ENCODE measurements around the gene UBE2E1. TPM values are rescaled to one million over a fixed set of nuclear protein-coding genes. Genes with fewer than 3 reads are reported as not detected.

Gene UBE2E1
- total and polyA plus RNA-seq, 2 of the 4 experiments (the other 2 are of a cell fraction), result 54.1 to 91.6 TPM

DNA sequence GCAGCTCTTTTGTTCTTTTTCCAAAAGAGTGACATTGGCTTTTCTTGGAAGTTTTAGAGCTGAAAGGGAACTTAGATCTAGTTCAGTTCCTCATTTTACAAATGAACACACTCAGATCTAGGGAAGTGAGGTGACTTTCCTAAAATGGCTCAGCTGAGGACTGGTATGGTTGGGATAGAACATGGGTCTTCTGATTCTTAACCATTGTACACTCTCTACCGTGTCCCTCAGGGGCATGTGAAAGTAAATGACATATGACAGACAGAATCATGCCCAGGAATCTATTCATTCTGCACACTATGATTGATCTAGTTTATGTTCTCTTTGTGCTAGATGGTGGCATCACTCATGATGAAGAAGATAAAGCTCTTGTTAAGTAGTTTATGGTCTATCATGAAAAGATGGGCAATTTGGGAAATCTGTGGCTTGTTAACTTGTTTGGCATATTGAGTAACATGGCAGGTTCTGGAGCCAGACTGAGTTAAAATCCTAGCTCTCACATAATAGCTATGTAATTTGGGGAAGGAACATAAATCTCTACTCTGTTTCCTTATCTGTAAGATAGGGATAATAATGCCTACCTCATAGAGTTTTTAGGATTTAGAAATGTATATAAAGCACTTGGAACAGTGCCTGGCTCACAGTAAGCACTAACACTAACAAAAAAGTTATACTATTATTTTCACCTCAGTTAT is 30.9 kb downstream of the UBE2E1 start:
- dilution Hi-C loops (cut with HindIII; ENCODE audit: low sequenced_read_pairs, unreplicated experiment), result no loop called here
- ChIA-PET POLR2A (ENCODE audit: unreplicated experiment) (no interaction called here), CTCF (interaction anchor here (0.5 kb wide), 1 partner anchor 133 kb away, joined by 11 read pairs; no protein-coding TSS in a partner anchor)
- in situ Hi-C loops (cut with MboI; ENCODE audit: low sequenced_read_pairs), result no loop called here
- no peak for ATAC-seq (ENCODE audit: low read depth)
- peaks cover 28 to 52% of the 10 kb centered on the region in 2 experiments for H3K79me1 ChIP-seq (ENCODE audit: low read depth in 1 of 2, low read length in 2 of 2)
- no peak overlapping the region for H2BK15ac ChIP-seq (ENCODE audit: low read depth, low read length)
- H3K9ac ChIP-seq (ENCODE audit: low read depth, low read length), result no peak overlapping the region
- TF ChIP-seq NFE2L2 (IDR thresholded peaks at IDR 0.05; ENCODE audit: low read depth, low read length) (no peak), MAFK (IDR thresholded peaks at IDR 0.05; ENCODE audit: low read depth, low read length) (no peak), MXI1 (IDR thresholded peaks at IDR 0.05; ENCODE audit: borderline replicate concordance, low read depth, low read length) (no peak), RCOR1 (IDR thresholded peaks at IDR 0.05; ENCODE audit: insufficient replicate concordance, low read length) (no peak), BHLHE40 (IDR thresholded peaks at IDR 0.05; ENCODE audit: low read depth, low read length) (no peak), RFX5 (IDR thresholded peaks at IDR 0.05; ENCODE audit: low read depth, low read length) (no peak), CEBPB (IDR thresholded peaks at IDR 0.05; ENCODE audit: low read depth, low read length) (no peak), MAZ (IDR thresholded peaks at IDR 0.05; ENCODE audit: borderline replicate concordance, low read depth, low read length) (no peak), POLR2A (IDR thresholded peaks at IDR 0.05; ENCODE audit: low read depth, low read length) (no peak)
- TF ChIP-seq, protein P1, sequence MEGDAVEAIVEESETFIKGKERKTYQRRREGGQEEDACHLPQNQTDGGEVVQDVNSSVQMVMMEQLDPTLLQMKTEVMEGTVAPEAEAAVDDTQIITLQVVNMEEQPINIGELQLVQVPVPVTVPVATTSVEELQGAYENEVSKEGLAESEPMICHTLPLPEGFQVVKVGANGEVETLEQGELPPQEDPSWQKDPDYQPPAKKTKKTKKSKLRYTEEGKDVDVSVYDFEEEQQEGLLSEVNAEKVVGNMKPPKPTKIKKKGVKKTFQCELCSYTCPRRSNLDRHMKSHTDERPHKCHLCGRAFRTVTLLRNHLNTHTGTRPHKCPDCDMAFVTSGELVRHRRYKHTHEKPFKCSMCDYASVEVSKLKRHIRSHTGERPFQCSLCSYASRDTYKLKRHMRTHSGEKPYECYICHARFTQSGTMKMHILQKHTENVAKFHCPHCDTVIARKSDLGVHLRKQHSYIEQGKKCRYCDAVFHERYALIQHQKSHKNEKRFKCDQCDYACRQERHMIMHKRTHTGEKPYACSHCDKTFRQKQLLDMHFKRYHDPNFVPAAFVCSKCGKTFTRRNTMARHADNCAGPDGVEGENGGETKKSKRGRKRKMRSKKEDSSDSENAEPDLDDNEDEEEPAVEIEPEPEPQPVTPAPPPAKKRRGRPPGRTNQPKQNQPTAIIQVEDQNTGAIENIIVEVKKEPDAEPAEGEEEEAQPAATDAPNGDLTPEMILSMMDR (conservative IDR thresholded peaks at IDR 0.05; ENCODE audit: low read depth, low read length), result no peak
- TF ChIP-seq, protein P2, sequence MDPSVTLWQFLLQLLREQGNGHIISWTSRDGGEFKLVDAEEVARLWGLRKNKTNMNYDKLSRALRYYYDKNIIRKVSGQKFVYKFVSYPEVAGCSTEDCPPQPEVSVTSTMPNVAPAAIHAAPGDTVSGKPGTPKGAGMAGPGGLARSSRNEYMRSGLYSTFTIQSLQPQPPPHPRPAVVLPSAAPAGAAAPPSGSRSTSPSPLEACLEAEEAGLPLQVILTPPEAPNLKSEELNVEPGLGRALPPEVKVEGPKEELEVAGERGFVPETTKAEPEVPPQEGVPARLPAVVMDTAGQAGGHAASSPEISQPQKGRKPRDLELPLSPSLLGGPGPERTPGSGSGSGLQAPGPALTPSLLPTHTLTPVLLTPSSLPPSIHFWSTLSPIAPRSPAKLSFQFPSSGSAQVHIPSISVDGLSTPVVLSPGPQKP (IDR thresholded peaks at IDR 0.05; ENCODE audit: borderline replicate concordance, low read depth, low read length), result no peak
- peaks cover 50% of the 10 kb centered on the region for H4K20me1 ChIP-seq (ENCODE audit: insufficient read depth, low read length)
- no peak overlapping the region for H3K14ac ChIP-seq (replicated peaks; ENCODE audit: low read depth, low read length)
- H3K36me3 ChIP-seq (ENCODE audit: control insufficient read depth, insufficient read depth, low read length), result no peaks in the 10 kb centered on the region
- intact Hi-C loops (cut with micrococcal nuclease), result no loop called here
- H2AK5ac ChIP-seq (ENCODE audit: low read depth, low read length), result no peak overlapping the region
- H4K5ac ChIP-seq (ENCODE audit: low read depth, low read length), result no peak overlapping the region
- no peaks in the 10 kb centered on the region for H3K27me3 ChIP-seq (ENCODE audit: control insufficient read depth, insufficient read depth, low read length)
- no TSS peak for BruUV-seq (replicated peaks)
- H3K4me2 ChIP-seq (ENCODE audit: low read depth, low read length), result no peak overlapping the region
- no peak for DNase-seq
- peaks cover 3% of the 10 kb centered on the region; the same call in 1 of the 2 replicates for H3K9me1 ChIP-seq (ENCODE audit: insufficient read depth, low read length)
- no peak overlapping the region for H2BK5ac ChIP-seq (ENCODE audit: low read depth, low read length, poor library complexity, severe bottlenecking)
- H4K8ac ChIP-seq (ENCODE audit: low read depth in 2 of 2, low read length in 2 of 2), result no peak overlapping the region
- H3K56ac ChIP-seq (ENCODE audit: extremely low read depth, insufficient read depth, low read length), result no peak overlapping the region
- H3K4me1 ChIP-seq (ENCODE audit: control insufficient read depth, insufficient read depth, low read length), result peaks cover 2% of the 10 kb centered on the region; the same call in 1 of the 2 replicates
- no CpG with 5 or more reads among the region's 1 CpG for WGBS, 2 experiments (ENCODE audit: extremely low coverage in 2 of 2, insufficient read length in 1 of 2)
- no peak overlapping the region for H3K23ac ChIP-seq (ENCODE audit: low read depth, low read length)
- no peak overlapping the region for H3K27ac ChIP-seq (ENCODE audit: insufficient read depth, low read length)
- H4K91ac ChIP-seq (ENCODE audit: insufficient read depth, low read depth, low read length), result no peak overlapping the region
- no peak overlapping the region for H3K18ac ChIP-seq (ENCODE audit: low read depth, low read length)
- no peak overlapping the region for H3K4ac ChIP-seq (ENCODE audit: low read depth, low read length)
- no peaks in the 10 kb centered on the region for H3K9me3 ChIP-seq (ENCODE audit: control insufficient read depth, insufficient read depth, low read length)
- no peak overlapping the region for H2BK120ac ChIP-seq (ENCODE audit: low read depth, low read length)
- H2AFZ ChIP-seq (replicated peaks; ENCODE audit: low read length, poor library complexity), result no peak overlapping the region
- H3K4me3 ChIP-seq (ENCODE audit: insufficient read depth, low read depth, low read length), result no peak overlapping the region
- no peak overlapping the region for H2BK20ac ChIP-seq (ENCODE audit: low read depth, low read length)
- H2AK9ac ChIP-seq (replicated peaks; ENCODE audit: low read depth, low read length, poor library complexity), result no peak overlapping the region
